Measurements from ENCODE around the gene RASSF5.
A peak's percentile ranks its signal among the peaks of the same experiment; 100 is the strongest.

Gene RASSF5

GRCh38 chr1:206551986-206552326, 44.6 kb downstream of the RASSF5 start:
- DNase-seq: peak; percentile 87

GRCh38 chr1:206554211-206554610, 46.9 kb downstream of the RASSF5 start:
- no peak for DNase-seq

GRCh38 chr1:206554701-206555472, 47.6 kb downstream of the RASSF5 start:
- DNase-seq: no peak

- peak; percentile 76 for DNase-seq
Measured at GRCh38 chr1:206555473-206555935, 48.2 kb downstream of the RASSF5 start.

GRCh38 chr1:206556047-206556749, 48.9 kb downstream of the RASSF5 start:
- peak; percentile 73 for DNase-seq

GRCh38 chr1:206556750-206557635, 49.7 kb downstream of the RASSF5 start:
- peak; percentile 95 for DNase-seq

- DNase-seq: no peak
Measured at GRCh38 chr1:206557636-206558473, 50.5 kb downstream of the RASSF5 start.

- DNase-seq: no peak
Measured at GRCh38 chr1:206558794-206559671, 51.7 kb downstream of the RASSF5 start.

GRCh38 chr1:206559672-206559995, 52.3 kb downstream of the RASSF5 start:
- DNase-seq: no peak

GRCh38 chr1:206560007-206560716, 52.8 kb downstream of the RASSF5 start:
- DNase-seq: no peak

- DNase-seq: no peak
Measured at GRCh38 chr1:206563367-206564207, 56.3 kb downstream of the RASSF5 start.

- DNase-seq: no peak
Measured at GRCh38 chr1:206565995-206566394, 58.7 kb downstream of the RASSF5 start.

GRCh38 chr1:206566999-206567398, 59.7 kb downstream of the RASSF5 start:
- DNase-seq: no peak

GRCh38 chr1:206568256-206568655, 60.9 kb downstream of the RASSF5 start:
- DNase-seq: no peak

- DNase-seq: no peak
Measured at GRCh38 chr1:206568779-206569352, 61.5 kb downstream of the RASSF5 start.

GRCh38 chr1:206569556-206569955, 62.2 kb downstream of the RASSF5 start:
- DNase-seq: no peak

- no peak for DNase-seq
Measured at GRCh38 chr1:206570529-206570928, 63.2 kb downstream of the RASSF5 start.

GRCh38 chr1:206572835-206573234, 65.5 kb downstream of the RASSF5 start:
- DNase-seq: no peak

GRCh38 chr1:206573319-206573718, 66.0 kb downstream of the RASSF5 start:
- no peak for DNase-seq
